HEK293 (cell line): ENCODE results near the gene ZNF48.
A peak's percentile ranks its signal among the peaks of the same experiment; 100 is the strongest.

Experiments
- CTCF ChIA-PET: fragments of 350-600 bp; formaldehyde crosslinking; extraction: SDS; loops from one replicate; lab custom pipeline; 2021; ENCODE audit warnings: antibody characterized with exemption; lab: Yijun Ruan, JAX
- POLR2A ChIA-PET: fragments of 300-600 bp; formaldehyde crosslinking; extraction: SDS; loops from one replicate; lab custom pipeline; 2020; ENCODE audit warnings: antibody characterized with exemption, inconsistent platforms; lab: Yijun Ruan, JAX
- H3K27ac ChIP-seq: fragments of 200-500 bp; sonication (Bioruptor generic); 2 replicates; pipeline ENCODE4 v1.5.1; 2014; ENCODE audit warnings: low read depth, low read length, control low read depth, inconsistent platforms; ENCODE audit errors: extremely low read depth
- H3K36me3 ChIP-seq, 2 experiments: fragments of 200-500 bp in 1 of 2; sonication (Bioruptor generic) in 1 of 2; 1 replicate in 1 of 2; 2 replicates in 1 of 2; pipeline ENCODE4 v1.5.1; 2014 to 2017; ENCODE audit warnings: inconsistent platforms in 2 of 2, low read length in 2 of 2; ENCODE audit not compliant: control insufficient read depth in 2 of 2, insufficient read depth in 1 of 2
- H3K4me1 ChIP-seq: fragments of 200-500 bp; sonication (Bioruptor generic); 2 replicates; pipeline ENCODE4 v1.5.1; 2014; ENCODE audit warnings: mild to moderate bottlenecking, low read length, inconsistent platforms; ENCODE audit not compliant: control insufficient read depth, insufficient read depth
- H3K4me3 ChIP-seq: 2 replicates; pipeline ENCODE4 v1.5.1; 2011; ENCODE audit warnings: low read depth, mild to moderate bottlenecking, control low read depth, low read length, moderate library complexity
- H3K9me3 ChIP-seq: fragments of 200-500 bp; sonication (Bioruptor generic); 2 replicates; pipeline ENCODE4 v1.5.1; 2014; ENCODE audit warnings: low read depth, low read length, inconsistent platforms; ENCODE audit not compliant: control insufficient read depth, insufficient read depth
- HOXC10 ChIP-seq: sonication (generic); formaldehyde crosslinking; IDR thresholded peaks from 2 replicates; pipeline ENCODE4 v1.8.1; 2023; ENCODE audit warnings: mild to moderate bottlenecking, missing genetic modification reagents
- KLF16 ChIP-seq: fragments of 450-650 bp; formaldehyde crosslinking; IDR thresholded peaks from 2 replicates; pipeline ENCODE4 v1.5.1; 2017; ENCODE audit warnings: missing biosample characterization, missing genetic modification characterization
- PRDM1 ChIP-seq: fragments of 450-650 bp; formaldehyde crosslinking; IDR thresholded peaks from 2 replicates; pipeline ENCODE4; 2016; ENCODE audit warnings: missing biosample characterization, missing genetic modification characterization
- REPIN1 ChIP-seq: fragments of 450-650 bp; formaldehyde crosslinking; IDR thresholded peaks from 2 replicates; pipeline ENCODE4 v1.5.1; 2017; ENCODE audit warnings: missing biosample characterization, missing genetic modification characterization, low read depth
- WT1 ChIP-seq: fragments of 450-650 bp; formaldehyde crosslinking; IDR thresholded peaks from 2 replicates; pipeline ENCODE4 v1.5.1; 2016; ENCODE audit warnings: missing biosample characterization, missing genetic modification characterization
- ZBTB48 ChIP-seq: fragments of 450-650 bp; formaldehyde crosslinking; IDR thresholded peaks from 2 replicates; pipeline ENCODE4 v1.5.1; 2016; ENCODE audit warnings: missing biosample characterization, missing genetic modification characterization
- ZNF138 ChIP-seq: fragments of 450-650 bp; formaldehyde crosslinking; IDR thresholded peaks from 2 replicates; pipeline ENCODE4 v1.5.1; 2016; ENCODE audit warnings: missing biosample characterization, missing genetic modification characterization, borderline replicate concordance
- ZNF2 ChIP-seq: fragments of 450-650 bp; formaldehyde crosslinking; IDR thresholded peaks from 2 replicates; pipeline ENCODE4 v1.5.1; 2016; ENCODE audit warnings: missing biosample characterization, missing genetic modification characterization
- ZNF223 ChIP-seq: fragments of 450-650 bp; formaldehyde crosslinking; IDR thresholded peaks from 2 replicates; pipeline ENCODE4 v1.5.1; 2016; ENCODE audit warnings: missing biosample characterization, missing genetic modification characterization
- ZNF341 ChIP-seq: fragments of 450-650 bp; formaldehyde crosslinking; IDR thresholded peaks from 2 replicates; pipeline ENCODE4; 2016; ENCODE audit warnings: low read depth, missing biosample characterization, missing genetic modification characterization
- ZNF350 ChIP-seq: fragments of 450-650 bp; formaldehyde crosslinking; IDR thresholded peaks from 2 replicates; pipeline ENCODE4 v1.5.0; 2017; ENCODE audit warnings: missing biosample characterization, mild to moderate bottlenecking, missing genetic modification characterization
- ZNF529 ChIP-seq: fragments of 450-650 bp; formaldehyde crosslinking; IDR thresholded peaks from 2 replicates; pipeline ENCODE4 v1.5.1; 2017; ENCODE audit warnings: missing genetic modification characterization, missing biosample characterization; ENCODE audit not compliant: insufficient replicate concordance
- ZNF561 ChIP-seq: fragments of 450-650 bp; IDR thresholded peaks from 2 replicates; pipeline ENCODE4 v1.5.1; 2018; ENCODE audit warnings: missing biosample characterization, missing genetic modification characterization, borderline replicate concordance
- ZNF654 ChIP-seq: fragments of 450-650 bp; formaldehyde crosslinking; IDR thresholded peaks from 2 replicates; pipeline ENCODE4 v1.5.1; 2016; ENCODE audit warnings: low read depth, missing biosample characterization, missing genetic modification characterization
- ZNF670 ChIP-seq: fragments of 450-650 bp; formaldehyde crosslinking; IDR thresholded peaks from 2 replicates; pipeline ENCODE4 v1.5.1; 2016; ENCODE audit warnings: missing biosample characterization, missing genetic modification characterization, low read depth
- ZNF76 ChIP-seq: fragments of 450-650 bp; formaldehyde crosslinking; IDR thresholded peaks from 2 replicates; pipeline ENCODE4; 2016; ENCODE audit warnings: low read depth, missing biosample characterization, missing genetic modification characterization, borderline replicate concordance
- ZNF791 ChIP-seq: fragments of 450-650 bp; formaldehyde crosslinking; IDR thresholded peaks from 2 replicates; pipeline ENCODE4 v1.5.1; 2016; ENCODE audit warnings: missing biosample characterization, missing genetic modification characterization
- ZNF792 ChIP-seq: fragments of 450-650 bp; formaldehyde crosslinking; IDR thresholded peaks from 2 replicates; pipeline ENCODE4 v1.5.1; 2016; ENCODE audit warnings: missing biosample characterization, missing genetic modification characterization
- TF ChIP-seq, protein P1 (sequence below): fragments of 450-650 bp; formaldehyde crosslinking; IDR thresholded peaks from 2 replicates; pipeline ENCODE4 v1.5.1; 2016; ENCODE audit warnings: missing biosample characterization, missing genetic modification characterization, borderline replicate concordance
- TF ChIP-seq, protein P2 (sequence below): fragments of 450-650 bp; formaldehyde crosslinking; IDR thresholded peaks from 2 replicates; pipeline ENCODE4 v1.5.1; 2016; ENCODE audit warnings: missing biosample characterization, missing genetic modification characterization
- TF ChIP-seq, protein P3 (sequence below): fragments of 450-650 bp; IDR thresholded peaks from 2 replicates; pipeline ENCODE4 v1.5.1; 2018; ENCODE audit warnings: missing biosample characterization, mild to moderate bottlenecking, missing genetic modification characterization
- TF ChIP-seq, protein P4 (sequence below): fragments of 450-650 bp; formaldehyde crosslinking; IDR thresholded peaks from 2 replicates; pipeline ENCODE4 v1.5.1; 2016; ENCODE audit warnings: missing biosample characterization, missing genetic modification characterization
- TF ChIP-seq, protein P5 (sequence below): fragments of 450-650 bp; formaldehyde crosslinking; IDR thresholded peaks from 2 replicates; pipeline ENCODE4 v1.5.1; 2016; ENCODE audit warnings: missing biosample characterization, missing genetic modification characterization
- TF ChIP-seq, protein P6 (sequence below): fragments of 450-650 bp; formaldehyde crosslinking; IDR thresholded peaks from 2 replicates; pipeline ENCODE4 v1.5.1; 2016; ENCODE audit warnings: missing biosample characterization, missing genetic modification characterization

The ZNF48 gene

DNA sequence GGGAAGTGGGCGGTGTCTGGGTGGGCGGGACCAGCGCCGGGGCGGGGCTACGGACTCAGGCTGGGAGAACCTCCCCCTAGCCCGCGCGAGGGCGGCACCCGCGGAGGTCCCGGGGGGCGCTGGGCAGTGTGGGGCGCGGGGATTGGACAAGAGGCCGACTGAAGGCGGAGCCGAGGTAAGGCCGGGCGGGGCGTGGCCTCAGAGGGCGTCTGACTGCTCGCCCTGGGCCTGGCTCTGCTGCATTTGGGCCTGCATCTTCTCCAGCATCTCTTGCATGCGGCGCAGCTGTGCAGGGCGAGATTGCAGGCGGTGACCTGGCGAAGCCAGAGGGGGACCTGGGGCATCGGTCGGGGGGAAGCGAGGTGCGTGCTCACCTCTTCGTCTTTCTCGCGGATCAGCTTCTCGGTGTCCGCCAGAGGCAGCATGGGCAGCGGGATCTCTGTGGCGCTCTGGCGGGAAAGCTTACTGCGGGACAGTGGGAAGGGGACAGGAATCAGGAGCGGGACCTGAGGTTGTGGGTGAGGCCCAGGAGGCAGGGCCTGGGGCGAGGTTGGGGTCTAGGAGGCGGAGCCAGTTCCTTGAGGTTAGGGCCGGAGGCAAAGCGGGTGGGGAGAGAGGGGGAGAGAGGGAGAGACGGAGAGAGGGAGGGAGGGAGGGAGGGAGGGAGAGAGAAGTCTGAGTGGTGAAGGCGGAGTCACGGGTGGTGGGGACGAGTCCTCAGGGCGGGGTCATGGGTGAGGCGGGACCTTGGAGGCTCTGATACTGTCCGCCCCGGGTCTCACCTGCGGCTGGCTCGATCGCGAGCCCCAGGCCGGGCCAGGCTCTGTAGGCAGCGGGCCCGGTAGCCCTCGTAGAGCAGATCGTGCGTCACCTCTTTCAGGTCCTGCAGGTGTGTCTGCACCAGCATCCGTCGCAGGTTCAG is 16.7 kb upstream of the ZNF48 start (continued):
- TF ChIP-seq PRDM1 (tag by site-specific recombination) (peak; percentile 39; the same call in 1 of the 2 replicates), ZNF792 (tag by site-specific recombination) (no peak), ZNF654 (no peak), ZNF2 (peak; percentile 96), REPIN1 (tag by site-specific recombination) (peak; percentile 94; the same call in 1 of the 2 replicates), ZNF223 (no peak), ZNF561 (tag by site-specific recombination) (no peak; the same call in 1 of the 2 replicates), ZNF76 (tag by site-specific recombination) (peak; percentile 95), WT1 (no peak), ZNF791 (tag by site-specific recombination) (no peak), ZNF138 (tag by site-specific recombination) (no peak), KLF16 (tag by site-specific recombination) (peak; percentile 93), ZNF341 (tag by site-specific recombination) (no peak), ZNF670 (tag by site-specific recombination) (no peak), ZBTB48 (tag by site-specific recombination) (0 out of 2 replicates have a peak, but pooled peaks have one; percentile 20), HOXC10 (CRISPR knock-in tag) (no peak; the same call in 1 of the 2 replicates), ZNF529 (no peak), ZNF350 (tag by site-specific recombination) (no peak)
- TF ChIP-seq, protein P1, sequence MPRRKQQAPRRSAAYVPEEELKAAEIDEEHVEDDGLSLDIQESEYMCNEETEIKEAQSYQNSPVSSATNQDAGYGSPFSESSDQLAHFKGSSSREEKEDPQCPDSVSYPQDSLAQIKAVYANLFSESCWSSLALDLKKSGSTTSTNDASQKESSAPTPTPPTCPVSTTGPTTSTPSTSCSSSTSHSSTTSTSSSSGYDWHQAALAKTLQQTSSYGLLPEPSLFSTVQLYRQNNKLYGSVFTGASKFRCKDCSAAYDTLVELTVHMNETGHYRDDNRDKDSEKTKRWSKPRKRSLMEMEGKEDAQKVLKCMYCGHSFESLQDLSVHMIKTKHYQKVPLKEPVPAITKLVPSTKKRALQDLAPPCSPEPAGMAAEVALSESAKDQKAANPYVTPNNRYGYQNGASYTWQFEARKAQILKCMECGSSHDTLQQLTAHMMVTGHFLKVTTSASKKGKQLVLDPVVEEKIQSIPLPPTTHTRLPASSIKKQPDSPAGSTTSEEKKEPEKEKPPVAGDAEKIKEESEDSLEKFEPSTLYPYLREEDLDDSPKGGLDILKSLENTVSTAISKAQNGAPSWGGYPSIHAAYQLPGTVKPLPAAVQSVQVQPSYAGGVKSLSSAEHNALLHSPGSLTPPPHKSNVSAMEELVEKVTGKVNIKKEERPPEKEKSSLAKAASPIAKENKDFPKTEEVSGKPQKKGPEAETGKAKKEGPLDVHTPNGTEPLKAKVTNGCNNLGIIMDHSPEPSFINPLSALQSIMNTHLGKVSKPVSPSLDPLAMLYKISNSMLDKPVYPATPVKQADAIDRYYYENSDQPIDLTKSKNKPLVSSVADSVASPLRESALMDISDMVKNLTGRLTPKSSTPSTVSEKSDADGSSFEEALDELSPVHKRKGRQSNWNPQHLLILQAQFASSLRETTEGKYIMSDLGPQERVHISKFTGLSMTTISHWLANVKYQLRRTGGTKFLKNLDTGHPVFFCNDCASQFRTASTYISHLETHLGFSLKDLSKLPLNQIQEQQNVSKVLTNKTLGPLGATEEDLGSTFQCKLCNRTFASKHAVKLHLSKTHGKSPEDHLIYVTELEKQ (tag by site-specific recombination): no peak
- TF ChIP-seq, protein P2, sequence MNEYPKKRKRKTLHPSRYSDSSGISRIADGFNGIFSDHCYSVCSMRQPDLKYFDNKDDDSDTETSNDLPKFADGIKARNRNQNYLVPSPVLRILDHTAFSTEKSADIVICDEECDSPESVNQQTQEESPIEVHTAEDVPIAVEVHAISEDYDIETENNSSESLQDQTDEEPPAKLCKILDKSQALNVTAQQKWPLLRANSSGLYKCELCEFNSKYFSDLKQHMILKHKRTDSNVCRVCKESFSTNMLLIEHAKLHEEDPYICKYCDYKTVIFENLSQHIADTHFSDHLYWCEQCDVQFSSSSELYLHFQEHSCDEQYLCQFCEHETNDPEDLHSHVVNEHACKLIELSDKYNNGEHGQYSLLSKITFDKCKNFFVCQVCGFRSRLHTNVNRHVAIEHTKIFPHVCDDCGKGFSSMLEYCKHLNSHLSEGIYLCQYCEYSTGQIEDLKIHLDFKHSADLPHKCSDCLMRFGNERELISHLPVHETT: peak; percentile 78

DNA sequence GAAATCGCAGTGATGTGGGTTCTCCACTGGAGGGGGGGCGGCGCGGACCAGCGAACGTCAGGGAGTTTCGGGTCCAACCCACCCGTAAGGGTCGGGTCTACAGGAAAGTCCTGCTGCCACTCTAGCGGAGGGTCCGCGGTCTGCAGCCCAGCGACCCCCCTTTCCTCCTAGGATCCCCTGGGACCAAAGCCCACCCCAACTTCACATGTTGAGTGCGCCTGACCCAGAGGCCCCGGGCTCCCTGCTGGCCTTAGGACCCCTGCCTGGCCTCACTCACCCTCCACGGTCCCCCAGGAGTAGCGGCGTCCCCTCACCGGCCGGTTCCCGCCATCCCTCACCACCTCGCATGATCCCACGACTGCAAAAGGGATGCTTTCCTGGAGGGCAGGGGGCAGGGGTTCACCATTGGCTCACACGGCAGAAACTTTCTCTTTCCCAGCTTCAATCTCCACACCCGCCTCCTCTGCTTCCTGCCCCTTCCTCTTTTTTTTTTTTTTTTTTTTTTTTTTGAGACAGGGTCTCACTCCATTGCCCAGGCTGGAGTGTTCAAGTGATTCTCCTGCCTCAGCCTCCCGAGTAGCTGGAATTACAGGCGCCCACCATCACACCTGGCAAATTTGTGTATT is 15.9 kb upstream of the ZNF48 start:
- ChIA-PET CTCF (interaction anchor here (0.6 to 1.5 kb wide), 4 partner anchors 10 to 337 kb away, joined by 3 to 5 read pairs (median 4); no protein-coding TSS in a partner anchor), POLR2A (interaction anchor here (1.2 to 5.0 kb wide), 5 partner anchors 8 to 406 kb away, joined by 3 to 30 read pairs (median 12); partner anchors contain the start of genes TAOK2, TBC1D10B, ZNF48 and ZNF771)
- no peaks in the 10 kb centered on the region for H3K9me3 ChIP-seq
- peaks cover 0 to 8% of the 10 kb centered on the region in 2 experiments; a peak in 1 of 3 replicates for H3K36me3 ChIP-seq
- peak overlapping the region; percentile 78 for H3K4me3 ChIP-seq
- H3K27ac ChIP-seq: peak overlapping the region; percentile 48; the same call in 1 of the 2 replicates
- no peaks in the 10 kb centered on the region for H3K4me1 ChIP-seq
- TF ChIP-seq, protein P3, sequence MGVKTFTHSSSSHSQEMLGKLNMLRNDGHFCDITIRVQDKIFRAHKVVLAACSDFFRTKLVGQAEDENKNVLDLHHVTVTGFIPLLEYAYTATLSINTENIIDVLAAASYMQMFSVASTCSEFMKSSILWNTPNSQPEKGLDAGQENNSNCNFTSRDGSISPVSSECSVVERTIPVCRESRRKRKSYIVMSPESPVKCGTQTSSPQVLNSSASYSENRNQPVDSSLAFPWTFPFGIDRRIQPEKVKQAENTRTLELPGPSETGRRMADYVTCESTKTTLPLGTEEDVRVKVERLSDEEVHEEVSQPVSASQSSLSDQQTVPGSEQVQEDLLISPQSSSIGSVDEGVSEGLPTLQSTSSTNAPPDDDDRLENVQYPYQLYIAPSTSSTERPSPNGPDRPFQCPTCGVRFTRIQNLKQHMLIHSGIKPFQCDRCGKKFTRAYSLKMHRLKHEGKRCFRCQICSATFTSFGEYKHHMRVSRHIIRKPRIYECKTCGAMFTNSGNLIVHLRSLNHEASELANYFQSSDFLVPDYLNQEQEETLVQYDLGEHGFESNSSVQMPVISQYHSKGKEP (tag by site-specific recombination): 0 out of 2 replicates have a peak, but pooled peaks have one; percentile 28
- TF ChIP-seq, protein P4, sequence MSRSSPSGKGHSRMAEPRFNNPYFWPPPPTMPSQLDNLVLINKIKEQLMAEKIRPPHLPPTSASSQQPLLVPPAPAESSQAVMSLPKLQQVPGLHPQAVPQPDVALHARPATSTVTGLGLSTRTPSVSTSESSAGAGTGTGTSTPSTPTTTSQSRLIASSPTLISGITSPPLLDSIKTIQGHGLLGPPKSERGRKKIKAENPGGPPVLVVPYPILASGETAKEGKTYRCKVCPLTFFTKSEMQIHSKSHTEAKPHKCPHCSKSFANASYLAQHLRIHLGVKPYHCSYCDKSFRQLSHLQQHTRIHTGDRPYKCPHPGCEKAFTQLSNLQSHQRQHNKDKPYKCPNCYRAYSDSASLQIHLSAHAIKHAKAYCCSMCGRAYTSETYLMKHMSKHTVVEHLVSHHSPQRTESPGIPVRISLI (tag by site-specific recombination): peak; percentile 95
- TF ChIP-seq ZBTB48 (tag by site-specific recombination) (peak; percentile 56; the same call in 1 of the 2 replicates), ZNF791 (tag by site-specific recombination) (no peak)
- TF ChIP-seq, protein P5, sequence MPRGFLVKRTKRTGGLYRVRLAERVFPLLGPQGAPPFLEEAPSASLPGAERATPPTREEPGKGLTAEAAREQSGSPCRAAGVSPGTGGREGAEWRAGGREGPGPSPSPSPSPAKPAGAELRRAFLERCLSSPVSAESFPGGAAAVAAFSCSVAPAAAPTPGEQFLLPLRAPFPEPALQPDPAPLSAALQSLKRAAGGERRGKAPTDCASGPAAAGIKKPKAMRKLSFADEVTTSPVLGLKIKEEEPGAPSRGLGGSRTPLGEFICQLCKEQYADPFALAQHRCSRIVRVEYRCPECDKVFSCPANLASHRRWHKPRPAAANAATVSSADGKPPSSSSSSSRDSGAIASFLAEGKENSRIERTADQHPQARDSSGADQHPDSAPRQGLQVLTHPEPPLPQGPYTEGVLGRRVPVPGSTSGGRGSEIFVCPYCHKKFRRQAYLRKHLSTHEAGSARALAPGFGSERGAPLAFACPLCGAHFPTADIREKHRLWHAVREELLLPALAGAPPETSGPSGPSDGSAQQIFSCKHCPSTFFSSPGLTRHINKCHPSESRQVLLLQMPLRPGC: no peak
- TF ChIP-seq, protein P6, sequence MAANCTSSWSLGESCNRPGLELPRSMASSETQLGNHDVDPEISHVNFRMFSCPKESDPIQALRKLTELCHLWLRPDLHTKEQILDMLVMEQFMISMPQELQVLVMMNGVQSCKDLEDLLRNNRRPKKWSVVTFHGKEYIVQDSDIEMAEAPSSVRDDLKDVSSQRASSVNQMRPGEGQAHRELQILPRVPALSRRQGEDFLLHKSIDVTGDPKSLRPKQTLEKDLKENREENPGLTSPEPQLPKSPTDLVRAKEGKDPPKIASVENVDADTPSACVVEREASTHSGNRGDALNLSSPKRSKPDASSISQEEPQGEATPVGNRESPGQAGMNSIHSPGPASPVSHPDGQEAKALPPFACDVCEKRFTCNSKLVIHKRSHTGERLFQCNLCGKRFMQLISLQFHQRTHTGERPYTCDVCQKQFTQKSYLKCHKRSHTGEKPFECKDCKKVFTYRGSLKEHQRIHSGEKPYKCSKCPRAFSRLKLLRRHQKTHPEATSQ: no peak
